SK-N-SH (cell line): ENCODE measurements around the gene FHOD3. TPM values are rescaled to one million over a fixed set of nuclear protein-coding genes. Genes with fewer than 3 reads are reported as not detected.

Experiments
- CTCF ChIA-PET: fragments of 300-600, 350-600 bp; formaldehyde crosslinking; extraction: SDS; loops from one replicate; lab custom pipeline; 2021; lab: Yijun Ruan, JAX
- POLR2A ChIA-PET: fragments of 350-600 bp; sonication (Branson Sonifier 250); formaldehyde crosslinking; extraction: SDS; loops from one replicate; lab custom pipeline; 2020; ENCODE audit warnings: antibody characterized with exemption, inconsistent platforms; lab: Yijun Ruan, JAX
- DNase-seq: peaks from one replicate; pipeline ENCODE4 v3.0.0; 2012
- H2AFZ ChIP-seq: fragments of 200-600 bp; sonication (generic); 2 replicates; pipeline ENCODE4 v1.8.1; 2016; ENCODE audit warnings: antibody characterized with exemption, mild to moderate bottlenecking, low read depth
- H3F3A ChIP-seq: fragments of 200-600 bp; sonication (generic); replicated peaks from 2 replicates; pipeline ENCODE3; 2016; ENCODE audit warnings: antibody characterized with exemption, mild to moderate bottlenecking; ENCODE audit not compliant: insufficient read depth
- H3K27ac ChIP-seq, 2 experiments: fragments of 200-500 bp in 1 of 2; fragments of 200-600 bp in 1 of 2; sonication (Bioruptor generic) in 1 of 2; sonication (generic), shearing (Covaris generic) in 1 of 2; 2 replicates each; pipeline versions ENCODE4 v1.5.1 to v1.6.1; 2014 to 2016; ENCODE audit warnings: low read depth in 2 of 2, inconsistent platforms in 1 of 2, low read length in 1 of 2, mild to moderate bottlenecking in 1 of 2, mixed read lengths in 1 of 2
- H3K27me3 ChIP-seq: fragments of 200-600 bp; sonication (generic), shearing (Covaris generic); 2 replicates; pipeline ENCODE4 v1.6.1; 2016; ENCODE audit warnings: mixed run types; ENCODE audit not compliant: insufficient read depth
- H3K36me3 ChIP-seq, 2 experiments: fragments of 200-500 bp in 1 of 2; fragments of 200-600 bp in 1 of 2; sonication (Bioruptor generic) in 1 of 2; sonication (generic) in 1 of 2; replicated peaks in 1 of 2; 2 replicates each; pipeline versions ENCODE3 to v1.5.1; 2014 to 2016; ENCODE audit warnings: low read length in 1 of 2, mild to moderate bottlenecking in 1 of 2; ENCODE audit not compliant: insufficient read depth in 2 of 2, control insufficient read depth in 1 of 2
- H3K4me1 ChIP-seq, 2 experiments: fragments of 200-500 bp in 1 of 2; fragments of 200-600 bp in 1 of 2; sonication (Bioruptor generic) in 1 of 2; sonication (generic), shearing (Covaris generic) in 1 of 2; 2 replicates each; pipeline versions ENCODE4 v1.5.1 to v1.6.1; 2014 to 2016; ENCODE audit warnings: low read depth in 1 of 2, low read length in 1 of 2, mixed run types in 1 of 2; ENCODE audit not compliant: insufficient read depth in 2 of 2, control insufficient read depth in 1 of 2
- H3K4me2 ChIP-seq: fragments of 200-600 bp; sonication (generic), shearing (Covaris generic); 2 replicates; pipeline ENCODE4 v1.6.1; 2017; ENCODE audit warnings: mixed run types
- H3K4me3 ChIP-seq, 2 experiments: fragments of 200-500 bp in 1 of 2; fragments of 200-600 bp in 1 of 2; sonication (Bioruptor generic) in 1 of 2; sonication (generic), shearing (Covaris generic) in 1 of 2; 2 replicates each; pipeline versions ENCODE4 v1.5.1 to v1.8.1; 2014 to 2016; ENCODE audit warnings: low read depth in 2 of 2, inconsistent platforms in 1 of 2, low read length in 1 of 2, mild to moderate bottlenecking in 1 of 2, mixed read lengths in 1 of 2, moderate library complexity in 1 of 2
- H3K79me2 ChIP-seq: fragments of 200-600 bp; sonication (generic); 2 replicates; pipeline ENCODE4 v1.8.1; 2017; ENCODE audit warnings: mild to moderate bottlenecking; ENCODE audit not compliant: insufficient read depth
- H3K9ac ChIP-seq: fragments of 200-600 bp; sonication (generic); 2 replicates; pipeline ENCODE4 v1.6.1; 2017; ENCODE audit warnings: mixed run types
- H3K9me2 ChIP-seq: fragments of 200-600 bp; sonication (generic); 2 replicates; pipeline ENCODE4 v1.6.1; 2017; ENCODE audit warnings: mixed run types
- H3K9me3 ChIP-seq: fragments of 200-600 bp; sonication (generic); 2 replicates; pipeline ENCODE4 v1.6.1; 2017; ENCODE audit warnings: mixed run types, mild to moderate bottlenecking, moderate library complexity
- H4K20me1 ChIP-seq: fragments of 200-600 bp; sonication (generic); 2 replicates; pipeline ENCODE4 v1.6.1; 2017; ENCODE audit warnings: mild to moderate bottlenecking, mixed run types; ENCODE audit not compliant: insufficient read depth
- EP300 ChIP-seq, 2 experiments: IDR thresholded peaks; 2 replicates each; pipeline versions ENCODE4 v1.4.0 to v1.6.1; 2012; ENCODE audit warnings: borderline replicate concordance in 1 of 2, low read depth in 1 of 2, low read length in 1 of 2
- FOXM1 ChIP-seq: IDR thresholded peaks from 2 replicates; pipeline ENCODE4 v1.4.0; 2012; ENCODE audit warnings: low read depth, mild to moderate bottlenecking
- IRF3 ChIP-seq: fragments of 150-350 bp; IDR thresholded peaks from 2 replicates; pipeline ENCODE4 v1.6.1; 2016; ENCODE audit warnings: mild to moderate bottlenecking, low read depth, low read length
- JUND ChIP-seq: IDR thresholded peaks from 2 replicates; pipeline ENCODE4 v1.4.0; 2012
- MEF2A ChIP-seq: IDR thresholded peaks from 2 replicates; pipeline ENCODE4 v1.4.0; 2012; ENCODE audit warnings: low read depth, borderline replicate concordance
- MXI1 ChIP-seq: IDR thresholded peaks from 2 replicates; pipeline ENCODE4 v1.6.1; 2012; ENCODE audit warnings: mild to moderate bottlenecking, low read depth, low read length, improper control_type of control experiment
- NFIC ChIP-seq: IDR thresholded peaks from 2 replicates; pipeline ENCODE4 v1.4.0; 2012; ENCODE audit warnings: borderline replicate concordance
- SIN3A ChIP-seq: IDR thresholded peaks from 2 replicates; pipeline ENCODE4 v1.6.1; 2012; ENCODE audit warnings: low read depth, mild to moderate bottlenecking, low read length, moderate library complexity, borderline replicate concordance
- SMC3 ChIP-seq: IDR thresholded peaks from 2 replicates; pipeline ENCODE4 v1.6.1; 2012; ENCODE audit warnings: low read depth, low read length, improper control_type of control experiment
- TAF1 ChIP-seq: IDR thresholded peaks from 2 replicates; pipeline ENCODE4 v1.6.1; 2012; ENCODE audit warnings: low read depth, mild to moderate bottlenecking, low read length, moderate library complexity, borderline replicate concordance
- TCF12 ChIP-seq: IDR thresholded peaks from 2 replicates; pipeline ENCODE4 v1.4.0; 2012
- ZBTB33 ChIP-seq: IDR thresholded peaks from 2 replicates; pipeline ENCODE4 v1.4.0; 2012; ENCODE audit warnings: low read depth, borderline replicate concordance
- WGBS: methylation state at CpG from one replicate; pipeline ENCODE4 v1.1.6; 2017; ENCODE audit warnings: low lambda C conversion rate; 5-methylcytosine and 5-hydroxymethylcytosine counted together
- polyA plus RNA-seq, 3 experiments: library from polyadenylated mRNA; depleted of rRNA; stranded (reverse); fragments of >200 nt; gene quantifications; 2 replicates each; pipeline ENCODE4 v1.2.3, GENCODE V29; 2012
- TF ChIP-seq, protein P1 (sequence below): IDR thresholded peaks from 2 replicates; pipeline ENCODE4 v1.4.0; 2012; ENCODE audit warnings: low read depth, borderline replicate concordance

FHOD3 gene
- polyA plus RNA-seq, 1 of the 3 experiments (the other 2 are of a cell fraction) = 10.9 TPM

DNA sequence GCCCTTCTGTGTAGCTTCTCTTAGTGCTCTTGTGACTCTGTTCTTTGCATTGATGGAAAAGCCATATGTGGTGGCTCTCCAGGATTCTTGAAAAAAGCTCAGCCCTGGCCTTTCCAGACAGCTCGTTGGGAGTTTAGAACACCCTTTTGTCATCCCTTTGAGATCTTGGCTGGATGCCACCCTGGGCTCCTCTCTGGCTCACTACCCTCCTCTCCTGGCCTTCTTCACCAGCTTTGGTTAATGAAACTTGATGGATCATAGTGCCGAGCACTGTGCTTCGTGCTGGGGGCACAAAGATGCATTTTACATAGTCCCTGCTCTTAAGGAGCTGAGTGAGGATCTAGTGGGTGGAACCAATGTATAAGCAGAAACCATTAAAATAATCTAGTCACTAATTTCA, 15.6 kb upstream of the FHOD3 start:
- no peaks in the 10 kb centered on the region for H3K9me2 ChIP-seq
- no peak overlapping the region for H3K9ac ChIP-seq
- no peak overlapping the region for H3K4me2 ChIP-seq
- no peaks in the 10 kb centered on the region for H3K36me3 ChIP-seq
- CTCF ChIA-PET = interaction anchor here (1.1 to 11.3 kb wide), 11 partner anchors 125 to 895 kb away, joined by 3 to 136 read pairs (median 4); no protein-coding TSS in a partner anchor
- POLR2A ChIA-PET = no interaction called here
- H3K27me3 ChIP-seq = no peaks in the 10 kb centered on the region
- no peak overlapping the region for H2AFZ ChIP-seq
- TF ChIP-seq MEF2A (no peak), FOXM1 (no peak), TCF12 (no peak), NFIC (no peak)
- TF ChIP-seq, protein P1, sequence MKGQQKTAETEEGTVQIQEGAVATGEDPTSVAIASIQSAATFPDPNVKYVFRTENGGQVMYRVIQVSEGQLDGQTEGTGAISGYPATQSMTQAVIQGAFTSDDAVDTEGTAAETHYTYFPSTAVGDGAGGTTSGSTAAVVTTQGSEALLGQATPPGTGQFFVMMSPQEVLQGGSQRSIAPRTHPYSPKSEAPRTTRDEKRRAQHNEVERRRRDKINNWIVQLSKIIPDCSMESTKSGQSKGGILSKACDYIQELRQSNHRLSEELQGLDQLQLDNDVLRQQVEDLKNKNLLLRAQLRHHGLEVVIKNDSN = no peak
- no peak overlapping the region for H3K27ac ChIP-seq
- no peaks in the 10 kb centered on the region for H3F3A ChIP-seq
- no peak overlapping the region for H3K4me3 ChIP-seq
- H3K9me3 ChIP-seq = no peaks in the 10 kb centered on the region
- peaks cover 0 to 6% of the 10 kb centered on the region in 2 experiments; a peak in 1 of 4 replicates for H3K4me1 ChIP-seq
- H4K20me1 ChIP-seq = no peaks in the 10 kb centered on the region
- 18% methylated on average over 3 of the region's 3 CpGs for WGBS
- H3K79me2 ChIP-seq = no peaks in the 10 kb centered on the region
- no peak for DNase-seq

DNA sequence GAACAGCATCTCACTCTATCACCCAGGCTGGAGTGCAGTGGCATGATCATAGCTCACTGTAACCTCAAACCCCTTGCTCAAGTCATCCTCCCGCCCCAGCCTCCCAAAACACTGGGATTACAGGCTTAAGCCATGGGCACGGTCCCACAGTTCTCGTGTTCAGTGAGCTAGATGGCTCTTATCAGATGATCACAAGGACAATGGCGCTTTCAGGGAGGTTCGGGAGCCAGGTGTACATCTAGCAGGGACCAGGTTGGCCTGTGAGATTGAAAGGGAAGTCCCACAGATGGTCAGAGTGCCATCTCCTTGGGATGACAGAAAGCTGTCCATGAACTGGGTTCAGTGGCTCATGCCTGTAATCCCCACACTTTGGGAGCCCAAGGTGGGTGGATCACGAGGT, 14.1 kb upstream of the FHOD3 start:
- H3K79me2 ChIP-seq = no peaks in the 10 kb centered on the region
- no peaks in the 10 kb centered on the region for H3K36me3 ChIP-seq
- H3K4me3 ChIP-seq = no peak overlapping the region
- CTCF ChIA-PET = interaction anchor here (0.9 to 11.3 kb wide), 20 partner anchors 15 to 897 kb away, joined by 3 to 136 read pairs (median 5); partner anchors contain the start of genes FHOD3 and SLC39A6
- no peak overlapping the region for H3K4me2 ChIP-seq
- POLR2A ChIA-PET = no interaction called here
- H3K9me3 ChIP-seq = 0 out of 2 replicates have a peak, but pooled peaks cover 2% of the 10 kb centered on the region
- WGBS = 53% methylated on average over 6 of the region's 6 CpGs
- no peak overlapping the region for H3K9ac ChIP-seq
- peaks cover 0 to 6% of the 10 kb centered on the region in 2 experiments; a peak in 1 of 4 replicates for H3K4me1 ChIP-seq
- no peak overlapping the region for H3K27ac ChIP-seq
- no peak for DNase-seq
- H3F3A ChIP-seq = no peaks in the 10 kb centered on the region
- H2AFZ ChIP-seq = no peak overlapping the region
- no peaks in the 10 kb centered on the region for H3K9me2 ChIP-seq
- TF ChIP-seq SIN3A = no peak
- no peak for TF ChIP-seq EP300 (IDR thresholded peaks at IDR 0.05; ENCODE audit: borderline replicate concordance in 1 of 2, low read depth in 1 of 2, low read length in 1 of 2)
- no peak for TF ChIP-seq NFIC
- TF ChIP-seq JUND = no peak
- TF ChIP-seq TAF1 = no peak
- TF ChIP-seq FOXM1 = no peak
- no peak for TF ChIP-seq SMC3
- TF ChIP-seq MXI1 = no peak
- TF ChIP-seq ZBTB33 = no peak
- no peak for TF ChIP-seq IRF3
- H4K20me1 ChIP-seq = no peaks in the 10 kb centered on the region
- no peaks in the 10 kb centered on the region for H3K27me3 ChIP-seq
